Endothelial cell of umbilical vein (primary cell): Measurements from ENCODE around the gene PCDHB15. TPM values are rescaled to one million over a fixed set of nuclear protein-coding genes. Genes with fewer than 3 reads are reported as not detected.

Experiments used
- BruUV-seq: library from RNA; stranded (reverse); fragments of 400-500 nt; replicated peaks from 2 replicates; lab custom pipeline; 2021; lab: Mats Ljungman, UMichigan
- CTCF ChIA-PET: fragments of 300-600, 350-600 bp; sonication (Branson Sonifier 250); formaldehyde crosslinking; loops from one replicate; lab custom pipeline; 2021; ENCODE audit warnings: antibody characterized with exemption, inconsistent platforms; lab: Charles Lee
- POLR2A ChIA-PET: fragments of 300-600, 350-600 bp; sonication (Branson Sonifier 250); formaldehyde crosslinking; loops from one replicate; lab custom pipeline; 2021; ENCODE audit warnings: antibody characterized with exemption, inconsistent platforms; lab: Charles Lee
- DNase-seq: peaks from one replicate; pipeline ENCODE4 v3.0.0-alpha.2; 2011; ENCODE audit warnings: low read depth, low spot score
- FAIRE-seq: peaks from 2 replicates; lab custom pipeline; 2011; peaks lifted over from hg19 to GRCh38; lab: Jason Lieb, UNC
- H2AFZ ChIP-seq: 2 replicates; pipeline ENCODE4 v1.6.0; 2012; ENCODE audit warnings: low read depth, low read length, control low read depth, inconsistent platforms
- H3K27ac ChIP-seq: 2 replicates; pipeline ENCODE4 v1.5.1; 2011; ENCODE audit warnings: low read depth, mild to moderate bottlenecking, control low read depth, low read length, moderate library complexity; ENCODE audit not compliant: insufficient read depth
- H3K27me3 ChIP-seq, 2 experiments: 2 replicates each; pipeline versions ENCODE4 v1.6.0 to v1.6.1; 2011; ENCODE audit warnings: low read length in 2 of 2, mixed read lengths in 1 of 2; ENCODE audit not compliant: control insufficient read depth in 2 of 2, insufficient read depth in 2 of 2
- H3K36me3 ChIP-seq, 2 experiments: 2 replicates in 1 of 2; 3 replicates in 1 of 2; pipeline ENCODE4 v1.5.1; 2011; ENCODE audit warnings: low read length in 2 of 2, mild to moderate bottlenecking in 1 of 2, moderate library complexity in 1 of 2; ENCODE audit not compliant: control insufficient read depth in 2 of 2, insufficient read depth in 2 of 2; ENCODE audit errors: extremely low read depth in 1 of 2
- H3K4me1 ChIP-seq: 3 replicates; pipeline ENCODE4 v1.5.1; 2011; ENCODE audit warnings: mild to moderate bottlenecking, low read length; ENCODE audit not compliant: control insufficient read depth, insufficient read depth; ENCODE audit errors: extremely low read depth
- H3K4me2 ChIP-seq: 2 replicates; pipeline ENCODE4 v1.6.1; 2011; ENCODE audit warnings: low read length, control low read depth, mixed read lengths; ENCODE audit not compliant: insufficient read depth
- H3K4me3 ChIP-seq, 3 experiments: fragments of 200-600 bp in 1 of 3; sonication (generic), shearing (Covaris generic) in 1 of 3; replicated peaks in 1 of 3; 2 replicates each; pipeline ENCODE4 v1.5.1; 2011 to 2016; ENCODE audit warnings: control low read depth in 3 of 3, low read length in 3 of 3, mild to moderate bottlenecking in 2 of 3, inconsistent platforms in 1 of 3, low read depth in 1 of 3, moderate library complexity in 1 of 3; ENCODE audit not compliant: insufficient read depth in 1 of 3
- H3K79me2 ChIP-seq: 2 replicates; pipeline ENCODE4 v1.6.0; 2012; ENCODE audit warnings: low read length, inconsistent platforms; ENCODE audit not compliant: control insufficient read depth, insufficient read depth
- H3K9ac ChIP-seq: replicated peaks from 2 replicates; pipeline ENCODE3; 2011; ENCODE audit warnings: low read length, control low read depth; ENCODE audit not compliant: insufficient read depth; ENCODE audit errors: extremely low read depth
- H3K9me1 ChIP-seq: replicated peaks from 3 replicates; pipeline ENCODE4 v1.6.0; 2011; ENCODE audit warnings: mild to moderate bottlenecking, low read length; ENCODE audit not compliant: control insufficient read depth, insufficient read depth; ENCODE audit errors: extremely low read depth
- H3K9me3 ChIP-seq: replicated peaks from 2 replicates; pipeline ENCODE4 v1.5.1; 2012; ENCODE audit warnings: low read length, inconsistent platforms; ENCODE audit not compliant: control insufficient read depth, insufficient read depth
- H4K20me1 ChIP-seq: replicated peaks from 2 replicates; pipeline ENCODE3; 2011; ENCODE audit warnings: mild to moderate bottlenecking, low read length; ENCODE audit not compliant: control insufficient read depth, insufficient read depth; ENCODE audit errors: extremely low read depth
- EZH2 ChIP-seq: IDR thresholded peaks from 2 replicates; pipeline ENCODE4 v1.6.1; 2012; ENCODE audit warnings: borderline replicate concordance, low read depth, mild to moderate bottlenecking, moderate library complexity, low read length, inconsistent platforms; ENCODE audit not compliant: severe bottlenecking
- FOS ChIP-seq: IDR thresholded peaks from 2 replicates; pipeline ENCODE4 v1.6.1; 2011; ENCODE audit warnings: mild to moderate bottlenecking, low read length, moderate library complexity, borderline replicate concordance; ENCODE audit not compliant: insufficient read depth
- GATA2 ChIP-seq: IDR thresholded peaks from 2 replicates; pipeline ENCODE4 v1.7.0; 2011; ENCODE audit warnings: low read depth, mild to moderate bottlenecking, moderate library complexity, mixed read lengths, low read length; ENCODE audit not compliant: insufficient read length, insufficient read depth
- JUN ChIP-seq: IDR thresholded peaks from 2 replicates; pipeline ENCODE4 v1.6.1; 2011; ENCODE audit warnings: borderline replicate concordance, low read depth; ENCODE audit not compliant: insufficient read length, insufficient read depth
- MYC ChIP-seq: IDR thresholded peaks from one replicate; pipeline ENCODE4 v1.6.1; 2011; ENCODE audit warnings: mild to moderate bottlenecking, low read depth, low read length
- POLR2A ChIP-seq: IDR thresholded peaks from 2 replicates; pipeline ENCODE4 v1.6.1; 2012; ENCODE audit warnings: low read depth, mild to moderate bottlenecking, control low read depth, low read length
- POLR2AphosphoS5 ChIP-seq: IDR thresholded peaks from 2 replicates; pipeline ENCODE4 v1.6.1; 2012; ENCODE audit warnings: low read depth, mild to moderate bottlenecking, control low read depth, low read length, moderate library complexity; ENCODE audit not compliant: insufficient read depth
- dilution Hi-C: fragments of 300-500 bp; cut with MboI; formaldehyde crosslinking; loops from one replicate; pipeline ENCODE4 v1.15.0; 2019; ENCODE audit warnings: low sequenced_read_pairs; ENCODE audit not compliant: extremely low pct_ligation_motif_present
- intact Hi-C: fragments of 100-400 bp; cut with micrococcal nuclease; formaldehyde crosslinking; loops from one replicate; pipeline ENCODE4 v1.10.0; 2022
- polyA plus RNA-seq, 4 experiments: library from polyadenylated mRNA; depleted of rRNA in 3 of 4; stranded (reverse) in 3 of 4; unstranded in 1 of 4; fragments of >200 nt; gene quantifications; 2 replicates each; pipeline versions ENCODE4 v1.2.1 to v1.2.3, GENCODE V29; 2011 to 2012; ENCODE audit warnings: missing spikeins in 1 of 4
- total RNA-seq: library from RNA; stranded (reverse); gene quantifications from 2 replicates; pipeline ENCODE4 v1.2.3, GENCODE V29; 2021
- TF ChIP-seq, protein P1 (sequence below), 2 donors: IDR thresholded peaks; 1 replicate in 1 of 2; 2 replicates in 1 of 2; pipeline ENCODE4 v1.5.1; 2011; ENCODE audit warnings: low read length in 2 of 2, mild to moderate bottlenecking in 2 of 2, moderate library complexity in 2 of 2, control low read depth in 1 of 2, inconsistent platforms in 1 of 2, low read depth in 1 of 2; ENCODE audit not compliant: insufficient read depth in 1 of 2; ENCODE audit errors: extremely low read depth in 1 of 2
- TF ChIP-seq, protein P2 (sequence below): IDR thresholded peaks from 2 replicates; pipeline ENCODE4 v1.6.1; 2011; ENCODE audit not compliant: insufficient read depth, insufficient read length

Gene PCDHB15
- total and polyA plus RNA-seq, 2 donors (not counting 3 experiments of a cell fraction or from before 2014, with no cell fraction given): 0.55 to 0.69 TPM

DNA sequence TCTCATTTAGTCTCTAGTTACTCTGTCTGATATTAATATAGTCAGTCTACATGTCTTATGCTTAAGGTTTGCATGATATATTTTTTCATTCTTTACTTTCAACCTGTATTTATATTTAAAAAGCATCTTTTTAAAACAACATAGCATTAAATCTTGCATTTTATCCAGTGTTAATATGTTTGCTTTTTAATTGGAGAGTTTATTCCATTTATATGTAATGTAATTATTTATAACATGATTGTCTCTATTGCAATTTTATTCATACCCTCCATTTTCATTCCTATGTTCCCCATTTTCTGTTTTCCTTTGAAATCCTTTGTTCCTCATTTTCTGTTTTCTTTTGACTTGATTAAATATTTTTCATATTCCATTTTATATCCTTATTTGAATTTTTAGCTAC lies 13.3 kb downstream of the PCDHB15 start:
- ChIA-PET POLR2A (no interaction called here), CTCF (no interaction called here)
- Histone ChIP-seq H3K4me3 (no peak overlapping the region), H3K79me2 (no peaks in the 10 kb centered on the region), H3K9me1 (no peaks in the 10 kb centered on the region), H3K36me3 (no peaks in the 10 kb centered on the region), H3K9ac (no peak overlapping the region), H3K4me2 (no peak overlapping the region), H4K20me1 (no peaks in the 10 kb centered on the region), H3K27ac (no peak overlapping the region), H2AFZ (no peak overlapping the region), H3K27me3 (no peaks in the 10 kb centered on the region), H3K4me1 (no peaks in the 10 kb centered on the region), H3K9me3 (peaks cover 6% of the 10 kb centered on the region)
- intact Hi-C loops: no loop called here
- dilution Hi-C loops: no loop called here
- no TSS peak for BruUV-seq
- TF ChIP-seq GATA2: no peak
- TF ChIP-seq JUN: no peak
- no peak for TF ChIP-seq FOS
- TF ChIP-seq POLR2A: no peak
- no peak for TF ChIP-seq MYC
- TF ChIP-seq, protein P1, sequence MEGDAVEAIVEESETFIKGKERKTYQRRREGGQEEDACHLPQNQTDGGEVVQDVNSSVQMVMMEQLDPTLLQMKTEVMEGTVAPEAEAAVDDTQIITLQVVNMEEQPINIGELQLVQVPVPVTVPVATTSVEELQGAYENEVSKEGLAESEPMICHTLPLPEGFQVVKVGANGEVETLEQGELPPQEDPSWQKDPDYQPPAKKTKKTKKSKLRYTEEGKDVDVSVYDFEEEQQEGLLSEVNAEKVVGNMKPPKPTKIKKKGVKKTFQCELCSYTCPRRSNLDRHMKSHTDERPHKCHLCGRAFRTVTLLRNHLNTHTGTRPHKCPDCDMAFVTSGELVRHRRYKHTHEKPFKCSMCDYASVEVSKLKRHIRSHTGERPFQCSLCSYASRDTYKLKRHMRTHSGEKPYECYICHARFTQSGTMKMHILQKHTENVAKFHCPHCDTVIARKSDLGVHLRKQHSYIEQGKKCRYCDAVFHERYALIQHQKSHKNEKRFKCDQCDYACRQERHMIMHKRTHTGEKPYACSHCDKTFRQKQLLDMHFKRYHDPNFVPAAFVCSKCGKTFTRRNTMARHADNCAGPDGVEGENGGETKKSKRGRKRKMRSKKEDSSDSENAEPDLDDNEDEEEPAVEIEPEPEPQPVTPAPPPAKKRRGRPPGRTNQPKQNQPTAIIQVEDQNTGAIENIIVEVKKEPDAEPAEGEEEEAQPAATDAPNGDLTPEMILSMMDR (IDR thresholded peaks at IDR 0.05; ENCODE audit: extremely low read depth in 1 of 2, insufficient read depth in 1 of 2, low read depth in 1 of 2, low read length in 2 of 2): no peak
- no peak for TF ChIP-seq EZH2
- TF ChIP-seq, protein P2, sequence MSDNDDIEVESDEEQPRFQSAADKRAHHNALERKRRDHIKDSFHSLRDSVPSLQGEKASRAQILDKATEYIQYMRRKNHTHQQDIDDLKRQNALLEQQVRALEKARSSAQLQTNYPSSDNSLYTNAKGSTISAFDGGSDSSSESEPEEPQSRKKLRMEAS: no peak
- no peak for TF ChIP-seq POLR2AphosphoS5
- DNase-seq (no peak), FAIRE-seq (no peak)
